GM23338 (cell line): ENCODE measurements around the gene GOLGA6C. TPM values are rescaled to one million over a fixed set of nuclear protein-coding genes. Genes with fewer than 3 reads are reported as not detected.
"Not testable (repeated sequence)": the region's sequence is repeated elsewhere in the genome, so short reads cannot be mapped to it uniquely, and the experiment has no call there.

Source experiments
- ATAC-seq: fragments of 200-7000 bp; cut with Tn5 transposase; 3 replicates; pipeline ENCODE4 v1.9.1; 2020
- DNase-seq: peaks from one replicate; pipeline ENCODE4 v3.0.0-alpha.2; 2015; ENCODE audit warnings: low spot score
- H2AFZ ChIP-seq: fragments of 200-600 bp; sonication (generic); 2 replicates; pipeline ENCODE4 v1.8.0; 2016; ENCODE audit warnings: antibody characterized with exemption, mild to moderate bottlenecking, moderate library complexity
- H3F3A ChIP-seq: fragments of 200-600 bp; sonication (generic); replicated peaks from 2 replicates; pipeline ENCODE4 v1.8.0; 2017; ENCODE audit warnings: antibody characterized with exemption, mixed run types, low read depth
- H3K27ac ChIP-seq: fragments of 200-600 bp; sonication (generic); 2 replicates; pipeline ENCODE4 v1.6.1; 2016; ENCODE audit warnings: low read depth
- H3K27me3 ChIP-seq: fragments of 200-600 bp; sonication (generic); 2 replicates; pipeline ENCODE4 v1.8.0; 2016; ENCODE audit warnings: mild to moderate bottlenecking, mixed run types, moderate library complexity; ENCODE audit not compliant: insufficient read depth
- H3K36me3 ChIP-seq: fragments of 200-600 bp; sonication (generic); 2 replicates; pipeline ENCODE4 v1.8.0; 2016; ENCODE audit warnings: mild to moderate bottlenecking; ENCODE audit not compliant: insufficient read depth
- H3K4me1 ChIP-seq: fragments of 200-600 bp; sonication (generic); 2 replicates; pipeline ENCODE4 v1.8.0; 2016; ENCODE audit warnings: mild to moderate bottlenecking, moderate library complexity; ENCODE audit not compliant: insufficient read depth
- H3K4me2 ChIP-seq: fragments of 200-600 bp; sonication (generic); 2 replicates; pipeline ENCODE4 v1.7.1; 2017; ENCODE audit warnings: mixed run types
- H3K4me3 ChIP-seq: fragments of 200-600 bp; sonication (generic); 2 replicates; pipeline ENCODE4 v1.6.1; 2016; ENCODE audit warnings: mixed run types
- H3K79me2 ChIP-seq: fragments of 200-600 bp; sonication (generic); replicated peaks from 2 replicates; pipeline ENCODE4 v1.8.0; 2017; ENCODE audit warnings: mild to moderate bottlenecking; ENCODE audit not compliant: insufficient read depth
- H3K9me2 ChIP-seq: fragments of 200-600 bp; sonication (generic); 2 replicates; pipeline ENCODE4 v1.8.0; 2017; ENCODE audit not compliant: insufficient read depth
- H4K20me1 ChIP-seq: fragments of 200-600 bp; sonication (generic); replicated peaks from 2 replicates; pipeline ENCODE4 v1.8.0; 2017; ENCODE audit warnings: mild to moderate bottlenecking; ENCODE audit not compliant: insufficient read depth
- H3K27ac Mint-ChIP-seq: 2 replicates; pipeline ENCODE4 v1.8.0; 2020; ENCODE audit warnings: inconsistent platforms, mild to moderate bottlenecking, moderate library complexity, mixed read lengths
- H3K27me3 Mint-ChIP-seq: 3 replicates; pipeline ENCODE4 v1.8.0; 2022; ENCODE audit warnings: low read depth, mild to moderate bottlenecking, moderate library complexity, mixed read lengths, inconsistent platforms; ENCODE audit not compliant: insufficient read depth, poor library complexity
- H3K36me3 Mint-ChIP-seq: 3 replicates; pipeline ENCODE4 v1.8.0; 2021; ENCODE audit warnings: low read depth, mild to moderate bottlenecking, inconsistent platforms, moderate library complexity, mixed read lengths
- H3K4me1 Mint-ChIP-seq: 3 replicates; pipeline ENCODE4 v1.8.0; 2020; ENCODE audit warnings: mild to moderate bottlenecking, inconsistent platforms, mixed read lengths
- H3K4me3 Mint-ChIP-seq: 3 replicates; pipeline ENCODE4 v1.8.0; 2021; ENCODE audit warnings: moderate library complexity, mild to moderate bottlenecking, inconsistent platforms, mixed read lengths
- H3K9me3 Mint-ChIP-seq: 3 replicates; pipeline ENCODE4 v1.8.0; 2020; ENCODE audit warnings: moderate library complexity, mild to moderate bottlenecking, inconsistent platforms, mixed read lengths
- CREB1 ChIP-seq: fragments of 250-450 bp; sonication (Bioruptor Pico); IDR thresholded peaks from 2 replicates; pipeline ENCODE4 v1.5.0; 2020; ENCODE audit warnings: low read depth, mild to moderate bottlenecking, moderate library complexity
- CTCF ChIP-seq, 2 experiments: fragments of 200-600 bp in 1 of 2; sonication (generic) in 1 of 2; conservative IDR thresholded peaks; 2 replicates each; pipeline versions ENCODE4 v1.5.1 to v1.6.1; 2016 to 2017; ENCODE audit warnings: antibody characterized with exemption in 2 of 2, low read depth in 2 of 2, mild to moderate bottlenecking in 2 of 2, moderate library complexity in 1 of 2
- ETS1 ChIP-seq: IDR thresholded peaks from 2 replicates; pipeline ENCODE4 v1.6.1; 2016; ENCODE audit warnings: antibody characterized with exemption
- EZH2 ChIP-seq: fragments of 200-600 bp; sonication (generic); IDR thresholded peaks from one replicate; pipeline ENCODE4 v1.8.0; 2017; ENCODE audit warnings: antibody characterized with exemption, mild to moderate bottlenecking, low read depth; ENCODE audit not compliant: unreplicated experiment
- JUNB ChIP-seq: IDR thresholded peaks from one replicate; pipeline ENCODE4 v1.6.1; 2016; ENCODE audit warnings: antibody characterized with exemption; ENCODE audit not compliant: unreplicated experiment
- NANOG ChIP-seq: IDR thresholded peaks from 2 replicates; pipeline ENCODE4 v1.6.1; 2016; ENCODE audit warnings: antibody characterized with exemption, borderline replicate concordance
- POLR2AphosphoS5 ChIP-seq: IDR thresholded peaks from 2 replicates; pipeline ENCODE4 v1.6.1; 2016; ENCODE audit warnings: antibody characterized with exemption, low read depth
- STAT1 ChIP-seq: IDR thresholded peaks from one replicate; pipeline ENCODE4 v1.6.1; 2016; ENCODE audit warnings: antibody characterized with exemption; ENCODE audit not compliant: unreplicated experiment
- ZNF331 ChIP-seq: fragments of 250-450 bp; sonication (Bioruptor Pico); IDR thresholded peaks from 2 replicates; pipeline ENCODE4 v1.5.0; 2020; ENCODE audit warnings: low read depth, mild to moderate bottlenecking, moderate library complexity
- polyA plus RNA-seq: library from polyadenylated mRNA; unstranded; fragments of >200 nt; fragmentation: Nextera tagmentation; extraction: Ambion mirVana; gene quantifications from 2 replicates; pipeline ENCODE4 v1.2.1, GENCODE V29; 2016
- total RNA-seq: library from RNA; depleted of rRNA; stranded (reverse); fragments of >200 nt; shearing (Covaris generic); gene quantifications from 2 replicates; pipeline ENCODE4 v1.2.3, GENCODE V29; 2014
- TF ChIP-seq, protein P1 (sequence below): fragments of 250-450 bp; sonication (Bioruptor Pico); IDR thresholded peaks from 2 replicates; pipeline ENCODE4 v1.5.0; 2020; ENCODE audit warnings: mild to moderate bottlenecking, moderate library complexity

The GOLGA6C gene
- total and polyA plus RNA-seq, 2 experiments from 2014 or later: 0.34 to 1.3 TPM

DNA sequence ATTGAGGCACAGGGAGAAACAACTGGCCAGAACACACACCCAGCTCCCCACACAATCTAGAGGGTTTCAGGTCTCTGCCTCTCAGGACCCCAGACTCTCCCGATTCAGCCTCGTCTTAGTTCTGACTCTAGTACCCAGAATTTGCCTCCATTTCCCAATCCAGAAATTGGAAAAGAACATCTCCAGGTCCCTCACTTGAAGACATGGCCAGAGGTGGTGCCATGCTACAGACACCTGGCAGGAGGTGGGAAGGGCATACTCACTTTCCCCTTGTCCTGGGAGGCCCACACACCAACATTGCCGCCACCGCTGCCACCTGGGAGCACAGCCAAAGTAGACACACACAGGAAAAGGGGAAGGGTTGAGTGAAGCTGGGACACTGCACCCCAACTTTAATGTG is 44.6 kb downstream of the GOLGA6C start:
- not testable (repeated sequence) for H3K9me2 ChIP-seq

DNA sequence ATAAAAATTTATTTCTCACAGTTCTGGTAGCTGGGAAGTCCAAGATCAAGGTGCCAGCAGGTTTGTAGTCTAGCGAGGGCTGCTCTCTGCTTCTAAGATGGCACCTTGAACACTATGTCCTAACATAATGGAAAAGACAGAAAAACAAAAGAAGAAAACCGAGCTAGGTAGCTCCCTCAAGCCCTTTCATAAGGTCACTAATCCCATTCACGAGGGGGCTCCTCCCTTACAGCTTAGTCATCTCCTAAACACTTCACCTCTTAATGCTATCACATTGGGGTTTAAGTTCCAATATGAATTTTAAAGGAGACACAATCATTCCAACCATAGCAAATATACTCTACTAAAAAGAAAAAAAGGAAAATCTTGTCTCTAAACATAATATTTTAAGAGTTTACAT is 48.1 kb downstream of the GOLGA6C start:
- no peak overlapping the region for H2AFZ ChIP-seq
- H4K20me1 ChIP-seq: no peaks in the 10 kb centered on the region
- no peaks in the 10 kb centered on the region for H3F3A ChIP-seq
- Mint-ChIP-seq H3K9me3 (no peaks in the 10 kb centered on the region), H3K4me3 (no peak overlapping the region), H3K4me1 (no peaks in the 10 kb centered on the region), H3K27ac (no peak overlapping the region), H3K36me3 (no peaks in the 10 kb centered on the region), H3K27me3 (no peaks in the 10 kb centered on the region)
- no peak for ATAC-seq
- H3K4me1 ChIP-seq: no peaks in the 10 kb centered on the region
- no peaks in the 10 kb centered on the region for H3K27me3 ChIP-seq
- DNase-seq: no peak
- H3K9me2 ChIP-seq: no peaks in the 10 kb centered on the region
- no peaks in the 10 kb centered on the region for H3K79me2 ChIP-seq
- no peak overlapping the region for H3K27ac ChIP-seq
- no peak overlapping the region for H3K4me3 ChIP-seq
- no peaks in the 10 kb centered on the region for H3K36me3 ChIP-seq
- H3K4me2 ChIP-seq: no peak overlapping the region
- no peak for TF ChIP-seq STAT1
- no peak for TF ChIP-seq POLR2AphosphoS5
- no peak for TF ChIP-seq ZNF331
- TF ChIP-seq EZH2: no peak
- no peak for TF ChIP-seq JUNB
- no peak for TF ChIP-seq ETS1
- TF ChIP-seq, protein P1, sequence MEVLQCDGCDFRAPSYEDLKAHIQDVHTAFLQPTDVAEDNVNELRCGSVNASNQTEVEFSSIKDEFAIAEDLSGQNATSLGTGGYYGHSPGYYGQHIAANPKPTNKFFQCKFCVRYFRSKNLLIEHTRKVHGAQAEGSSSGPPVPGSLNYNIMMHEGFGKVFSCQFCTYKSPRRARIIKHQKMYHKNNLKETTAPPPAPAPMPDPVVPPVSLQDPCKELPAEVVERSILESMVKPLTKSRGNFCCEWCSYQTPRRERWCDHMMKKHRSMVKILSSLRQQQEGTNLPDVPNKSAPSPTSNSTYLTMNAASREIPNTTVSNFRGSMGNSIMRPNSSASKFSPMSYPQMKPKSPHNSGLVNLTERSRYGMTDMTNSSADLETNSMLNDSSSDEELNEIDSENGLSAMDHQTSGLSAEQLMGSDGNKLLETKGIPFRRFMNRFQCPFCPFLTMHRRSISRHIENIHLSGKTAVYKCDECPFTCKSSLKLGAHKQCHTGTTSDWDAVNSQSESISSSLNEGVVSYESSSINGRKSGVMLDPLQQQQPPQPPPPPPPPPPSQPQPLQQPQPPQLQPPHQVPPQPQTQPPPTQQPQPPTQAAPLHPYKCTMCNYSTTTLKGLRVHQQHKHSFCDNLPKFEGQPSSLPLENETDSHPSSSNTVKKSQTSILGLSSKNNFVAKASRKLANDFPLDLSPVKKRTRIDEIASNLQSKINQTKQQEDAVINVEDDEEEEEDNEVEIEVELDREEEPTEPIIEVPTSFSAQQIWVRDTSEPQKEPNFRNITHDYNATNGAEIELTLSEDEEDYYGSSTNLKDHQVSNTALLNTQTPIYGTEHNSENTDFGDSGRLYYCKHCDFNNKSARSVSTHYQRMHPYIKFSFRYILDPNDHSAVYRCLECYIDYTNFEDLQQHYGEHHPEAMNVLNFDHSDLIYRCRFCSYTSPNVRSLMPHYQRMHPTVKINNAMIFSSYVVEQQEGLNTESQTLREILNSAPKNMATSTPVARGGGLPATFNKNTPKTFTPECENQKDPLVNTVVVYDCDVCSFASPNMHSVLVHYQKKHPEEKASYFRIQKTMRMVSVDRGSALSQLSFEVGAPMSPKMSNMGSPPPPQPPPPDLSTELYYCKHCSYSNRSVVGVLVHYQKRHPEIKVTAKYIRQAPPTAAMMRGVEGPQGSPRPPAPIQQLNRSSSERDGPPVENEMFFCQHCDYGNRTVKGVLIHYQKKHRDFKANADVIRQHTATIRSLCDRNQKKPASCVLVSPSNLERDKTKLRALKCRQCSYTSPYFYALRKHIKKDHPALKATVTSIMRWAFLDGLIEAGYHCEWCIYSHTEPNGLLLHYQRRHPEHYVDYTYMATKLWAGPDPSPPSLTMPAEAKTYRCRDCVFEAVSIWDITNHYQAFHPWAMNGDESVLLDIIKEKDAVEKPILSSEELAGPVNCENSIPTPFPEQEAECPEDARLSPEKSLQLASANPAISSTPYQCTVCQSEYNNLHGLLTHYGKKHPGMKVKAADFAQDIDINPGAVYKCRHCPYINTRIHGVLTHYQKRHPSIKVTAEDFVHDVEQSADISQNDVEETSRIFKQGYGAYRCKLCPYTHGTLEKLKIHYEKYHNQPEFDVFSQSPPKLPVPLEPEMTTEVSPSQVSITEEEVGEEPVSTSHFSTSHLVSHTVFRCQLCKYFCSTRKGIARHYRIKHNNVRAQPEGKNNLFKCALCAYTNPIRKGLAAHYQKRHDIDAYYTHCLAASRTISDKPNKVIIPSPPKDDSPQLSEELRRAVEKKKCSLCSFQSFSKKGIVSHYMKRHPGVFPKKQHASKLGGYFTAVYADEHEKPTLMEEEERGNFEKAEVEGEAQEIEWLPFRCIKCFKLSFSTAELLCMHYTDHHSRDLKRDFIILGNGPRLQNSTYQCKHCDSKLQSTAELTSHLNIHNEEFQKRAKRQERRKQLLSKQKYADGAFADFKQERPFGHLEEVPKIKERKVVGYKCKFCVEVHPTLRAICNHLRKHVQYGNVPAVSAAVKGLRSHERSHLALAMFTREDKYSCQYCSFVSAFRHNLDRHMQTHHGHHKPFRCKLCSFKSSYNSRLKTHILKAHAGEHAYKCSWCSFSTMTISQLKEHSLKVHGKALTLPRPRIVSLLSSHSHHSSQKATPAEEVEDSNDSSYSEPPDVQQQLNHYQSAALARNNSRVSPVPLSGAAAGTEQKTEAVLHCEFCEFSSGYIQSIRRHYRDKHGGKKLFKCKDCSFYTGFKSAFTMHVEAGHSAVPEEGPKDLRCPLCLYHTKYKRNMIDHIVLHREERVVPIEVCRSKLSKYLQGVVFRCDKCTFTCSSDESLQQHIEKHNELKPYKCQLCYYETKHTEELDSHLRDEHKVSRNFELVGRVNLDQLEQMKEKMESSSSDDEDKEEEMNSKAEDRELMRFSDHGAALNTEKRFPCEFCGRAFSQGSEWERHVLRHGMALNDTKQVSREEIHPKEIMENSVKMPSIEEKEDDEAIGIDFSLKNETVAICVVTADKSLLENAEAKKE (CRISPR knock-in tag): no peak
- TF ChIP-seq CTCF (conservative IDR thresholded peaks at IDR 0.05; ENCODE audit: low read depth in 2 of 2): no peak
- no peak for TF ChIP-seq CREB1 (CRISPR knock-in tag)
- TF ChIP-seq NANOG: no peak

More for the DNA sequence above, 44.6 kb downstream of the GOLGA6C start:
- not testable (repeated sequence) for H3K4me3 Mint-ChIP-seq, H2AFZ ChIP-seq, H3K36me3 Mint-ChIP-seq, DNase-seq, H3K4me1 ChIP-seq, H3K79me2 ChIP-seq, H3F3A ChIP-seq, H3K4me1 Mint-ChIP-seq, H3K27me3 ChIP-seq, H3K27ac ChIP-seq, H3K4me3 ChIP-seq, H3K27me3 Mint-ChIP-seq, H3K9me3 Mint-ChIP-seq, H4K20me1 ChIP-seq, ATAC-seq, H3K4me2 ChIP-seq, H3K27ac Mint-ChIP-seq, H3K36me3 ChIP-seq
